D341Med (cell line): Measurements from ENCODE around the gene RASA1.
"Not testable (repeated sequence)": the region's sequence is repeated elsewhere in the genome, so short reads cannot be mapped to it uniquely, and the experiment has no call there.

Experiments
- DNase-seq: peaks from one replicate; pipeline ENCODE4 v3.0.0; 2012; ENCODE audit warnings: low spot score

Gene RASA1

GRCh38 chr5:87267574-87268125, at the start of gene RASA1:
RASA1 (plus strand) TSS chr5:87267883; CDS start chr5:87268452, 569 bp downstream.
- peak; percentile 94 for DNase-seq

DNA sequence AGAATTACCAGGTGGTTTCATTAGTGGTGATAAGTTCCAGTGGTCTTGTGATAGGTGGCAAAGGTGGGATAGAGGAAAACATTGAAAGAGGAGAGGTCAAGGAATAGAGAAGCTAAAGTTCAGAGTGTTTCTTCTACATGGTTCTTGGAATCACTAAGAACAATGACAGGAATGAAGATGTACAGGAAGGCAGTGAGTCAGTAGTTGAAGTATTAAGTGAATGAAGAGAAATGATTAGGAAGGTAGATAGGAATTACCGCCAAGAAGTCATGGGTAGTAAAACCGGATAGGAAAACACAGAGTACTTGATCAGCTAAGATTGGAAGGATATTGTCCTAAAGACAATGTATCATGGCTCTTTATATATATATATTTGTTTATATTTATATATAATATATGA, 37.9 kb upstream of the RASA1 start:
- no peak for DNase-seq

- no peak for DNase-seq
Measured at GRCh38 chr5:87231037-87231808, 36.5 kb upstream of the RASA1 start.

DNA sequence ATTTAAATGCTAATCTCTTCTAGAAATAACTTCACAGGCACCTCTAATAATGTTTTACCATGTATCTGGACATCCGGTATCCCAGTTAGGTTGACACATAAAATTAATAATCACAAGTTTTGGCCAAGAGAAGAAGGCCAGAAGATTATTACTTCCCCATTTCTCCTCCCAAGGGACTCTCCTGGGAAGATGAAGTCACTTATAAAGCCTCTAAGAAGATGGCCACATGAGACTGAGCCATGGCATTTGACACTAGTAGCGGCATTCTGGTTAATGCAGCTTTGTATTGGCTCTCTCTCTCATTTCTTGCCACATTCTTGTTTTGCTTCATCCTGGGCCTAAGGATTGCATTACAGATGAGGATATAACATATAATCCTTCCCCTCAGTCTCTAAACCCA, 34.5 kb upstream of the RASA1 start:
- no peak for DNase-seq

GRCh38 chr5:87241555-87241954, 26.1 kb upstream of the RASA1 start:
- no peak for DNase-seq

- DNase-seq = no peak
Measured at GRCh38 chr5:87242242-87242641, 25.4 kb upstream of the RASA1 start.

DNA sequence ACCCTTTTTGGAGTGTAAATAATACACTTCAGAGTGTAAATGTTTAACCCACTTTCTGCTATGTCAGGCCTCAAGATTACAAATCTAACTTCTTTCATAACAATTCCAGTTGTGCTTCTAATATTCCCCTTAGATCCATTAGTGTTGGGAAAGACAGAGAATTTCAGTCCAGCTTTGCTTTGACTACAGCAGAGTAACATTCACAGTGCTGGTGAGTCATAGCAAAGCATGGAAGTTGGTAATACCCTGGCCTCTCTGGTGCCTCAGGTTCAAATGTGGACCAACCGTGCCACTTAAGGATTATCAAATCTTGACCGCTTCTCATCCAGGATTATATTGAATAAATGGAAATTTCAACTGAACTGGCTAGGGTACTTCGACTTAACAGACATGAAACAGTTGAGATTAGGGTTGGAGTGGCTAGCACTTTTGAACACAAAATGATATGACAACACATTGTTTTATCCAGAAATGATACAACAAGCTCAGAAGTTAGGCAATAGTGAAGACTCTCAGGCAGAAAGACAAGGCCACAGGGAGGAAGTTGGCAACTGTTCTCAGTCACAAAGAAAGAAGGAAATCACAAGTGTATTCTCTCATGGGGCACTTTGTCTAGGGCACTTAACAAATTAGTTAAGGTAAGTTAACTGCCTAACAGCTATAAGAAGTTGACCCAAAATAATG, 24.4 kb upstream of the RASA1 start:
- no peak for DNase-seq

DNA sequence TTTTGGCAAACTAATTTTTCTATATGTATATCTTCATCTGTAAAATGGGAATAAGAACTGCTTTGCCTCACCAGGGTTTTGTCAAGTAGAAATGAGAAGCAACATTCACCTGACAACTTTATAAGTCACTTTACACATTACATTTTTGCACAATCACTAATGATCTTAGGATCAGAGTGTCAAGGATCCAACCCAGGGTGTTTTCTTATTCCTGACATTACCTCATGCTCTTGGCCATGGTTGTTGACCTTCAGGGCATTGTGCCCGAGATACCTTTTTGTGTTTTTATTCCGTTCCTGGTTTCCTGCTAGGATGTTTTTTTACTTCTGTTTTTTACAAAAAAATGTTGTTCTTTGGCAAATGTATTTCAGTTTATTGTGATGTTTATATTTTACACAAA, 22.2 kb upstream of the RASA1 start:
- DNase-seq = no peak

DNA sequence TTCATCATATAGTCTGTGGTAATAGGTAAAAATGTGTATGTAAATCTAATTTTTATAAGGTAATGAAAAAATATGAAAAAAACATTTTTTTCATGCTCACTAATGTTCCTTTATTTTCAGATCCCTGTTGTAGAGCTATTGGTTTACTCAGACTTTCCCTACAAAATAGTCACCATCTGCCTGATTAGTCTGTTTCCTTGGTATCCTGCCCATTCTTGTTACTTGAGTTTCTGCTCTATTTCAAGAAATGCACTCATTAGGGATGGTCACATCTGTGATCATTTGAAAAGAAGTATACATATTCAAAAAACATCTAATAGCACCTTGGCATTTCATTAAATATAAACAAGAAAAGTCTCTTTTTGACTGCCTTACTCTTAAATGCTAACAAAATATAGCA, 21.6 kb upstream of the RASA1 start:
- no peak for DNase-seq

- no peak for DNase-seq
Measured at GRCh38 chr5:87252283-87252605, 15.4 kb upstream of the RASA1 start.

DNA sequence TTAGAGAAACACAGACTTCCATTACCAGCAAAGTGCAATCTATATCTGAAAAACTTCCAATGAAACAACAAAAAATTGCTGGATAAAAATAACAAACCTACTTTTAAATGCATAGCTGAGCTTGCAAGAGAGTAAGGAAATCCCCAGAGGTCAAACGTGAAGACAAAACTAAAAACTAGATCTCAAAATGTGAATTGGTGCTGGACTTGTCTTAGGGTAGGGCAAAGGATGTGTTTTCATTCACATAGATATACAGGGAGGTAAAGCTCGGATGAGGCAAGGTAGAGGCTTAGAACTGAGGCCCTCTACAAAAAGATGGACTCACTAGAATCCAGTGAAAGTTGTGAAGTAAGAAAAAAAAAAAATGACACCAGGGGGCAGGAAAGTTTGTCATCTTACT, 13.6 kb upstream of the RASA1 start:
- DNase-seq = no peak

DNA sequence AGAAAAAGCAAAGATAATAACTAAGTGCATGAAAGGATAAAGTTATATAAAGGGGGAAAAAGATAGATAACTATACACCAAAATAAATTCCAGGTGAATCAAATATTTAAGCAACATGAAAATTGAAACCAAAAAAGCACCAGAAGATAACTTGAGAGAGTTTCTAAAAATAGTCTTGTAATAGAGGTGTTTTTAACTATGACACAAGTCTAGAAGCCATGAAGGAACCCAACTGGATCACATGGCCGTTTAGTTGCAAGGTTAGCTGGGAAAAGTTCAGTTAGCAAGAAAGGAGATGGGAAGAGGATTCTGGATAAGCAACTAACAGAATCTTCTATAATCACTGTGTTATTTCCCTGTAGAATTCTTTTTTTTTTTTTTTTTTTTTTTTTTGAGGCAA, 9.2 kb upstream of the RASA1 start:
- no peak for DNase-seq

DNA sequence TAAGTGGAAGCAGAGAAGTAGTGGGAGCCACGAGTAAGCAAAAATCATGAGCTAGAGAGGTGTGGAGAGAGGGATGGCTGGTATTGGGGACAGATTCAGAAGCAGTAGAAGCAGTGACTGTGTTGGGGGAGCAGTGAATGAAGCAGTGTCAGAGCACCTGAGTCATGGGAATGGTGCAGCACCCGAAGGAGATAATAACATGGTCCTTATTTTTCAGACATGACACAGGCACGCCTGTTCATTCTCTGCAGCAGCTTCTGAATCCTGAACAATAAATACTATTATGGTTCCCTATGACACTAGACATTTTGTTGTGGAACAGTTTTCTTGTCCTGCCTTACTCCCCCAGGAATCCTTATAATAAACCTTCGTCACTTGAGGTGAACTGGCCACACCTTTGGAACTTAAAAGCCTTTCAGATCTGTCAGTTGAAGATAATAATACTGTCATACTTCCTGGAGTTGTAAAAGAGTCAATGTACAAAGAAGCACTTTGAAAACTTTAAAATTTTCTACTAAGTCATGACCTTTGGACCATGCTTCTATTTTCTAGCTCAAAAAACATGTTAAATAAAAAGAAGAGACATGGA, 7.0 kb upstream of the RASA1 start:
- DNase-seq = no peak

DNA sequence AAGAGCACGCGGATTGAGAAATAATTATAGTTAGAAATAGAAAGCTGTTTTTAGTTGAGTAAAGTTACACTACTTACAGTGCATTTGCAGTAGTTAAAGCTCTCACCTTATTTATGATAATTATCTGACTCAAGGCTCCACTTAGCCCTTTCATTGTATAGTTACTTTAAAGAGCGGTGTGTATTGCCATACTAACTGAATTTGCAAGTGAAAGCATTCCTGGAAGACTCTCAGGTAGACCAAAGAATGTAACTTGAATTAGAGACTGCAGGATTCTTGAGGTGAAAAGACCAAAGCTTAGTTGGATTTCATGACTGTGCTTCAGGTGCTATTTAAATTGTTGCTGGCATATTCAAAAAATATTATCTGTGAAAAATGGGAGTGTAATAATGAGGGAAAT, 4.2 kb upstream of the RASA1 start:
- DNase-seq = no peak

DNA sequence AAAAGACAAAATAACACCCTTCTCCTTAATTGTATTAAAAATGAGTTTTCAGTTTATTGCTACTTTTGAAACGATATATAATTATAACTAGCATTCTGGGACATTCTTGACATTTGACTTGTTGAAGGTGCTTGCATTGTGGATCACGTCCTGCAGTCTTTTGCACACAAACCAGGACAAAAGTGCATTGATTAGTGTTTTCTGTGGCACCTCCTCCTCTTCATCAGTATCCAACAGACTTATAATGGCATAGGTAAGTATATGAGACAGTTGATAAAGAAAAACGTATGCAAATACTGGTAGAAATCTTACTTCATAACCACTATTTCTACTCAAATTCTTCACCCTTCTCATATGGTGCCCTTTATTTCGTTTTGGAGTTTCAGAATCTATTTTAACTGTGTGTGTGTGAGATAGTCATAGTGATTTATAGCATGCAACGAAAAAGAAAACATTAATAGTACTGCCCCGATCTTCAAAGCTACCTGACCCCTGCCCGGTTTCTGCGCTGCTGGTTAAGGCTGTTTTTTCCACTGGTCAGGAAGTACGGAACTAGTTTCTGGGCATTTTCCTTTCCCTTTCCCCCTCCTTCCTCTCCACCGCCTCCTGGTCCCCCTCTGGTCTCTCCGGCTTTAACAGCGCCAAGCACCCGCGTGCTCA, 639 bp upstream of the RASA1 start:
- DNase-seq = no peak

DNA sequence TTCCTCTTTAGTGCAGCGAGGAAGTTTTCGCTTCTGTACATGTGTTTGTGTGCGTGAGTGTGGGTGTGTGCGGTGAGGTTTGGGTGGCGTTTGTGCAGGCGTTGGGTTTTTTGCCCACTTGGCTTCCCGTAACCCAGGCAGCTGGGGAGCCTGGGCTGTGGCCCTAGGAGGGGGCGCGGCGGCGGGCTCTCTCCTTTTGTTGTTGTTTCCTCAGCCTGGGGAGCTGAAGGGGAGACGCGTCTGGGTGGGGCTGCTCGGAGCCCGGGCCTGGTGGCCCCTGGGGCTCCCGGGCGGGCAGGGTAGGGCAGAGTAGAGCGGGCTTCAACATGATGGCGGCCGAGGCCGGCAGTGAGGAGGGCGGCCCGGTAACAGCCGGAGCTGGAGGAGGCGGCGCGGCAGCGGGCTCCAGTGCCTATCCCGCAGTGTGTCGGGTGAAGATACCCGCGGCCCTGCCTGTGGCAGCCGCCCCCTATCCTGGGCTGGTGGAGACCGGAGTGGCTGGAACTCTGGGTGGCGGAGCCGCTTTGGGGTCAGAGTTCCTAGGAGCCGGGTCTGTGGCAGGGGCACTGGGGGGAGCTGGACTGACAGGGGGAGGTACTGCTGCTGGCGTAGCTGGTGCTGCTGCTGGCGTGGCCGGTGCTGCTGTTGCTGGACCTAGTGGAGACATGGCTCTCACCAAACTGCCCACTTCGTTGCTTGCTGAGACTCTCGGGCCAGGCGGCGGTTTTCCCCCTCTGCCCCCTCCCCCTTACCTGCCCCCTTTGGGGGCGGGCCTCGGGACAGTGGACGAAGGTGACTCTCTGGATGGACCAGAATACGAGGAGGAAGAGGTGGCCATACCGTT, 665 bp downstream of the RASA1 start:
- peak; percentile 79 for DNase-seq

DNA sequence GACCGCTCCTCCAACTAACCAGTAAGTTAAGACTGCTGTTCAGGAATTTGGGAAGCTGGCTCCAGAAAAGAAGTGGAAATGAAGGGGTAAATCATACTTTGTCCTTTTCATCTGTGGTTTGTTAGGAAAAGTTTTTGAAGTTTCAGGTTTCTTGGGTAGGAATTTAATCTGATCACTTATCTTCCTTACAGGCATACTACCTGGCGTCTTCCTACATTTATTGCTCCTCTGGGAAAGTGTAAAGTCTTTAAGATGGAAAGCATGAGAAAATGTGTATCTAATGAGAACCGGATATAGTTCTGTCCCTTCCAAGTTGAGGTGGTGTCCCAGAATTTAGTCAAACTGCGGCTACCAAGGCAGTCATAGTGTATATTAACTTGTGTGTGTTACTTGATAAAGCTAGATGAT, 1.3 kb downstream of the RASA1 start:
- no peak for DNase-seq

DNA sequence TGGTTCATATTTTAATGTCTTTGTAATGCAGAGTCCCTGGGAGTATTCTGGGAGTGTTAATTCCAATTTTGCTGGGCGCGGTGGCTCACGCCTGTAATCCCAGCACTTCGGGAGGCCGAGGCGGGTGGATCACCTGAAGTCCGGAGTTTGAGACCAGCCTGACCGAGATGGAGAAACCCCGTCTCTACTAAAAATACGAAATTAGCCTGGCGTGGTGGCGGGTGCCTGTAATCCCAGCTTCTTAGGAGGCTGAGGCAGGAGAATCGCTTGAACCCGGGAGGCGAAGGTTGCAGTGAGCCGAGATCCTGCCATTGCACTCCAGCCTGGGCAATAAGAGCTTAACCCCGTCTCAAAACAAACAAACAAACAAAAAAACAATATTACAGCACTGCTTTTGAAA, 3.2 kb downstream of the RASA1 start:
- DNase-seq = not testable (repeated sequence)

DNA sequence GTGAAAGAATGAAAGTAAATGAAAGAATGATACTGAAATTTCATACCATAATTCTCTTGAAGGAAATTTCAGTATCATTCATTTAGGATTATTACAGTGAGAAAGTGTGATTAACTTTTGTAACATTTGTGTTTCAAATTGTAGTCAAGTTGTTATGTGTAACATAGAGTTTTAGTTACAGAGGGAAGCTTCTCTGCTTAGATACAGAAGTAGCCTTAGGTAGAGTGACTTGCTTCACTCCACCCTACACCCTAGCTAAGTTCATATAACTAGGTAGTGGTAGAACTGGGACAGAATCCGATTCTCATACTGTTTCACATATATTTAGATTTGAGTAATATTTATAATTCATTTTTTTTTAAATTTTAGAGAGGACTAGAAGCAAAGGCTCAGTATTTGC, 9.0 kb downstream of the RASA1 start:
- no peak for DNase-seq

GRCh38 chr5:87277279-87277835, 9.7 kb downstream of the RASA1 start:
- DNase-seq = no peak

- DNase-seq = no peak
Measured at GRCh38 chr5:87278590-87279100, 11.0 kb downstream of the RASA1 start.
